ENCODE results near the gene EGFR.

EGFR gene

DNA sequence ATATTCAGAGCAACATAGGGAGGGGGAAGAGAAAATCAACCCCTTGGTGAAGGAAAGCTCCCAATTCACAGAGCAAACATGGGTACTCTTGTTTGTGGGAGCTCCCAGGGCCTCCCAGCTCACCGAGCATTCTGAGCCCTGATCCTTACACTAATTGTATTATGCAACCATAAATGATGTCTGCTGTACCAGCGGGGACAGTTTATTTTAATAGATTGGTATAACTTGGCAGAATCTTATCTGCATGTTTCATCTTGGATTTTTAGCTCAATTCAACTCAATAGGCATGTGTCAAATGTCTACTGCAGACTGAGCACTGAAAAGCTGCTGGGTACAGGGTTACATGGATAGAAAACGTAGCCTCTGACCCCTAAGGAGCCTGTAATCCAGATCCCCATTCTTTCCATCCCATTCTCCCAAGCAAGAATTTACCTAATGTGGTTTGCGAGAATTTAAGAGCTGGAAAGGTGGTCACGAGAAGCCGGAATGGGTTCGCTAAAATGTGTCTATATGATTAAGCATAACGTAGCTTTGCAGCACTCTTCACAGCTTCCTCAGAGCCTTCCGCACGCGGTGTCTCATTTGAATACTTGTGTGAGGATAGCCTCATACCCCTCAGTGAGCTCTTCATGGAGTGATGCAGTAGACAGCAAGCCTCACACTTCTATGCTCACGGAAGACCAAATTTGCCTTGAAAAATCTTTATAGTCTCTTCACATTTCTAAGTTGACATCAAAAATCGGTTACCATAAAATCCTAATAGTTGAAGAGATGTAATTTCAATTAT lies 18.3 kb downstream of the EGFR start:
- Histone ChIP-seq H3K9me3 (ENCODE audit: control insufficient read depth, insufficient read depth, low read length) (no peaks in the 10 kb centered on the region), H3K4me1 (ENCODE audit: insufficient read depth, low read length) (no peaks in the 10 kb centered on the region), H3K36me3 (ENCODE audit: insufficient read depth, low read length) (no peaks in the 10 kb centered on the region), H3K9ac (ENCODE audit: low read depth, low read length) (no peak overlapping the region)

DNA sequence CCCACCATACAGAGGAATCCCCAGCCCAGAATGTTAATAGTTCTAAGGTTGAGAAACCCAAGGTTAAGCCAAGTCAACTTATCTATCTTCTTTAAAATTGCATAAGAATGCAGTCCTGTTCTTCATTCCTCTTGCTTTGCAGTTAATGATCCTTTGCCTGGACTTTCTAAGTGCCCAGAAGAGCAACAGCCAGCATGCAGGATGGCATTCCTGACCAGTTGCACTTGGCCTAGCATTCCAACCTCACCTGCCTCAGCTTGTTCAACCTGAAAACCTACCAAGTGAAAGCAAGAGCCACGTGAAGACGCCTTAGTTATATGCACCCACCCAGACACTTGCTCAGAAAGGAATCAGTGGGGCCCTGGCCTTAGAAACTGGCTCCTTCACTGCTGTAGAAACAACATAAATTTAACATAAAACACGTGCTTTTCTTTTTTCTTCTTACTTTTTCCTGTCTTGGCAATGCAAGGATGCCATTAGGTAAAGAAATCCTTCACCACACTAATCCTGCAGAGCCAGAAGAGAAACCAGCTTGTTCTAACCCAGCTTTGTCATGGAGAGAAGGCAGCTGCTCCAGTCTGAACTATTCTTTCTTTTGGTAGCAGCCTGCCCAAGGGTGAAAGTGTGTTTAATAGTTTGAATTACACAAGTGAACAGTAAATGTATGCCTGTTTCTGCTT lies 25.0 kb downstream of the EGFR start:
- no peaks in the 10 kb centered on the region for H3K36me3 ChIP-seq (ENCODE audit: insufficient read depth, low read length)
- no peak overlapping the region for H3K9ac ChIP-seq (ENCODE audit: low read depth, low read length)
- no peaks in the 10 kb centered on the region for H3K9me3 ChIP-seq (ENCODE audit: control insufficient read depth, insufficient read depth, low read length)
- 0 out of 2 replicates have a peak, but pooled peaks cover 3% of the 10 kb centered on the region for H3K4me1 ChIP-seq (ENCODE audit: insufficient read depth, low read length)

DNA sequence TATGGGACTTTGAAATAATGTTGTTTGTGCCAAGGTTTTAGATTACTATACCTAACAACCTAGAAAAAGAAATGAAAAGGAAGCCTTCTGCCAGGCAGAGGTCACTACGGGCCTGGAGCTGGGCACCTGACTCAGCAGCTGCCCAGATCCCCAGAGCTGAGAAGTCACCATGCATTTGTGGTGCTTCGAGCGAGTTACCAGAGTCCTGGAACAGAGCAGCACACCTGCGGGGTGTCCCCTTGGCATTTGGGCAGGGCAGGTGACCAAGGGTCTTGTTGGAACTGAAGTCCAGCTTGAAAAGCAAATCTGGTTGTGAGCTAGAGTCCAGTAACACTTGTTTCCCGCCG lies 25.5 kb downstream of the EGFR start:
- 0 out of 2 replicates have a peak, but pooled peaks cover 3% of the 10 kb centered on the region for H3K4me1 ChIP-seq (ENCODE audit: insufficient read depth, low read length)

DNA sequence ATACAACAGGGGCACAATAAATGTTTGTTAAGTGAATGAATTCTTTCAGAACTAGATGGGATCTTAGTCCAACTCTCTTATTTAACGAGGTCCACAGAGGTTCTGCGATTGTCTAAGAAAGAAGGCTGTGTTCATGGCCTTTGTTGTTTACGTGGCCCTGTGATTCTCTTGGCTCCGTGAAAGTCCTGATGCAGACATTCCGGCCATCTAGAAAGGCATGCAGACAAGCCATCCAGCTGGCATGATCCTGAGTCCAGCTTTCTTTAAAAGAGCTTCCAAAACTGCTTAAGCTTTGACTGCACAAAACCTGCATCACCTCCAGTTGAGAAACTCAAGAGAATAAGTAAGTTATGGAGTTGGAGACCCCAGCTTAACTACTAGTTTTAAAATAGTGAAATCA lies 26.0 kb downstream of the EGFR start:
- no peaks in the 10 kb centered on the region for H3K9me3 ChIP-seq (ENCODE audit: control insufficient read depth, insufficient read depth, low read length)
- H3K36me3 ChIP-seq (ENCODE audit: insufficient read depth, low read length) = no peaks in the 10 kb centered on the region
- no peak overlapping the region for H3K9ac ChIP-seq (ENCODE audit: low read depth, low read length)
- H3K4me1 ChIP-seq (ENCODE audit: insufficient read depth, low read length) = 0 out of 2 replicates have a peak, but pooled peaks cover 3% of the 10 kb centered on the region

More for the DNA sequence above, 25.5 kb downstream of the EGFR start:
- H3K9me3 ChIP-seq (ENCODE audit: control insufficient read depth, insufficient read depth, low read length) = no peaks in the 10 kb centered on the region
- no peak overlapping the region for H3K9ac ChIP-seq (ENCODE audit: low read depth, low read length)
- no peaks in the 10 kb centered on the region for H3K36me3 ChIP-seq (ENCODE audit: insufficient read depth, low read length)

DNA sequence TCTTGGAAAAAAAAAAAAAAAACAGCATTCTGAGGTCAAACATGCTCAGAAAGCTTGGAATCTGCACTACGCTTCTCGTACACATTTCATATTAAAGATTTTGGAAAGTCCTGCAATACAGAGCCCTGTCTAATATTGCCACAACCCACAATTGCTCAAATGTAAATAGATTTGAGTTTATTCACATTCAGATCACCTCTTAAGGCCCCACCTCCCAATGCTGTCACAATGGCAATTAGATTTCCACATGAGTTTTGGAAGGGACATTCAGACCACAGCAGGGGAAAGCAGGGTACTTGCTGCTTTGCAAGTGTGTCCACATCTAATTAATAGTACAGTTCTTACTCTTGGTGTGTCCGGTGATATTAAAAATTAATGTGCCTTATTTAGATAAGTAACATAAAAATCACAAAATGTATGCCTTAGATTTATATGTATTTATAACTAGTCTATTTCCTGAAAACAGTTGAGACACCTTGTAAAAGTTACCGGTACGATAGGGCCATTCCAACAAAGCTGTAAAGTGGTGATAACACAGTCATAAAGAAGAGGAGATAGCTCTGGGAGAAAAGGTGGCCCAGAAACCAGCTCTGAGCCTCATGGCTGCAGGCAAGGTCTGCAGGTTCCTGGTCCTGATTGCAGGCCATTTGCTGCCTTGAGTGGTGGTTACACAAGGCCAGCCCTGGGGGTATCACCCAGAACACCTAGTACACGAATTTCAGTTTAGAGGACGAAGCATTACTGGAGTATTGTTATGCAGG lies 27.9 kb downstream of the EGFR start:
- H3K9me3 ChIP-seq (ENCODE audit: control insufficient read depth, insufficient read depth, low read length) = no peaks in the 10 kb centered on the region
- H3K36me3 ChIP-seq (ENCODE audit: insufficient read depth, low read length) = no peaks in the 10 kb centered on the region
- no peak overlapping the region for H3K9ac ChIP-seq (ENCODE audit: low read depth, low read length)
- 0 out of 2 replicates have a peak, but pooled peaks cover 3% of the 10 kb centered on the region for H3K4me1 ChIP-seq (ENCODE audit: insufficient read depth, low read length)

DNA sequence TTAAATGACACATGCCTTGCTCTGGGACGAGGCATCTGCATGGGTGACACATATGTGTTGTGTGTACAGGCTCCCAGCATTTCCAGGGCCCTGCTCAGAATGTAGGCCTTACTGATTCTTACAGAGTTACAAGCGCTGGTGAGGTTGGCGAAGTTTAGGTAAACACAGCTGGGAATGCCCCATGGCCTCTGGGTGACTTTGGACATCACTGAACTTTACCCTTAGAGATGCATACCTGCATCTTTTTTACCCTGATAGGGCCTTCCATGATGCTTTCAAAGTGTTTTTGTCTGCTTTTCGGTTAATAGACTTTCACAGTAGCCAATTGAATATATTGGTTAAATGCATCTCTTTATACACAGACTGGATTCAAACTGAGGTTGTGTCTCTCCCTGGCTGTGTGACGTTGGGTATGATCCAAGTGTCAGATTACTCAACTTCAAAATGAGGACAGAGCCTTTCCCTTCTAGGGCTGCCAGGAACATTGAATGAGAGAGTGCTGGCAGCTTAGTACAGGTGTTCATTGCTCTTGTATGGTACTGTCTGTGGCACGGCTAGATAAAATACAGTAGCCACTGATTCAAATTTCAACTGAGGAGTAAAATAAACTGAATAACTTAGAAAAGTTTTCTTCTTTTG lies 29.5 kb downstream of the EGFR start:
- no peaks in the 10 kb centered on the region for H3K9me3 ChIP-seq (ENCODE audit: control insufficient read depth, insufficient read depth, low read length)
- H3K36me3 ChIP-seq (ENCODE audit: insufficient read depth, low read length) = no peaks in the 10 kb centered on the region
- 0 out of 2 replicates have a peak, but pooled peaks cover 3% of the 10 kb centered on the region for H3K4me1 ChIP-seq (ENCODE audit: insufficient read depth, low read length)
- H3K9ac ChIP-seq (ENCODE audit: low read depth, low read length) = no peak overlapping the region

GRCh38 chr7:55050281-55050680 lies 31.5 kb downstream of the EGFR start:
- Histone ChIP-seq H3K36me3 (ENCODE audit: insufficient read depth, low read length) (no peaks in the 10 kb centered on the region), H3K9me3 (ENCODE audit: control insufficient read depth, insufficient read depth, low read length) (no peaks in the 10 kb centered on the region), H3K4me1 (ENCODE audit: insufficient read depth, low read length) (no peaks in the 10 kb centered on the region), H3K9ac (ENCODE audit: low read depth, low read length) (no peak overlapping the region)

- Histone ChIP-seq H3K4me1 (ENCODE audit: insufficient read depth, low read length) (no peaks in the 10 kb centered on the region), H3K36me3 (ENCODE audit: insufficient read depth, low read length) (no peaks in the 10 kb centered on the region), H3K9ac (ENCODE audit: low read depth, low read length) (no peak overlapping the region), H3K9me3 (ENCODE audit: control insufficient read depth, insufficient read depth, low read length) (no peaks in the 10 kb centered on the region)
These were observed 33.3 kb downstream of the EGFR start for GRCh38 chr7:55052081-55052480.

GRCh38 chr7:55052741-55053427 lies 34.1 kb downstream of the EGFR start:
- Histone ChIP-seq H3K4me1 (ENCODE audit: insufficient read depth, low read length) (no peaks in the 10 kb centered on the region), H3K36me3 (ENCODE audit: insufficient read depth, low read length) (no peaks in the 10 kb centered on the region), H3K9ac (ENCODE audit: low read depth, low read length) (no peak overlapping the region), H3K9me3 (ENCODE audit: control insufficient read depth, insufficient read depth, low read length) (no peaks in the 10 kb centered on the region)

- no peaks in the 10 kb centered on the region for H3K36me3 ChIP-seq (ENCODE audit: insufficient read depth, low read length)
- H3K9me3 ChIP-seq (ENCODE audit: control insufficient read depth, insufficient read depth, low read length) = no peaks in the 10 kb centered on the region
- no peak overlapping the region for H3K9ac ChIP-seq (ENCODE audit: low read depth, low read length)
- H3K4me1 ChIP-seq (ENCODE audit: insufficient read depth, low read length) = no peaks in the 10 kb centered on the region
These were observed 35.1 kb downstream of the EGFR start for GRCh38 chr7:55053651-55054571.

DNA sequence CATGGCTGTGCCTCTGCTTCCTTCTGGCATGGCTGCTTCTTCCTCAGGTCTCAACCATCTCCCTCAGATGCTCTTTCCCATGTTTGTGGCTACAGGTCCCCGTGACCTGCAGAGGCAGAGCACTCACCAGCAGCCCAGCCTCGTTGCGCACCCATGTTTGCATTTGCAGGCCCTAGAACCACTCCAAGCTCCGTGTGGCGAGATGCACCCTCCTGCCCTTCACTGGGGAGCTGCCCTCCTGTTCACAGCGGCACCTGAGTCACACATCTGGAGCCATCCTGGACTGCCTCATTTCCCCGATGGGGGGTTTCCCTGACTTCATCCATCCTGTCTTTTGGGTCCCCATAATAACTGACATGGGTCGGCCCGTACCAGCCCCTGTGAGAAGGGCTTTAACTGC lies 35.9 kb downstream of the EGFR start:
- H3K36me3 ChIP-seq (ENCODE audit: insufficient read depth, low read length) = no peaks in the 10 kb centered on the region
- H3K9ac ChIP-seq (ENCODE audit: low read depth, low read length) = no peak overlapping the region
- no peaks in the 10 kb centered on the region for H3K9me3 ChIP-seq (ENCODE audit: control insufficient read depth, insufficient read depth, low read length)
- no peaks in the 10 kb centered on the region for H3K4me1 ChIP-seq (ENCODE audit: insufficient read depth, low read length)

GRCh38 chr7:55055479-55055878 lies 36.7 kb downstream of the EGFR start:
- no peak overlapping the region for H3K9ac ChIP-seq (ENCODE audit: low read depth, low read length)
- H3K36me3 ChIP-seq (ENCODE audit: insufficient read depth, low read length) = no peaks in the 10 kb centered on the region
- H3K9me3 ChIP-seq (ENCODE audit: control insufficient read depth, insufficient read depth, low read length) = no peaks in the 10 kb centered on the region
- no peaks in the 10 kb centered on the region for H3K4me1 ChIP-seq (ENCODE audit: insufficient read depth, low read length)

DNA sequence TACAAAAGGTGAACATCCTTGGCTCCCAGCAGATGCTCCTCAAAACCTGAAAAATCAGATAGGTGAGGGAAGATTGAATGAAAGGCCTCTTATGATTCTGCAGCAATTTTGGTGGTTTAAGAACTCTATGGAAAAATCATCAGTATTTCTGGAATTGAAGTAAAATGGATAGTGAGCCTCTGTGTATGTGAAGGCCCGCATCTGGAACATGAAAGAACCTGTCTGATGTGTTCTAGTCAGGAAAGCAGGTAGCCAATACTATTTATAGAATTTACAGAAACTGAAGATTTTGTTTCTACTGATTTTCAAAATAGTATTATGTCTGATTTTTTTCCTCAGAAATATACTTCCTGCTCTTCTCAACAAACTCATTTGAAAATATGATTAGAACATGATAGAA lies 37.3 kb downstream of the EGFR start:
- Histone ChIP-seq H3K36me3 (ENCODE audit: insufficient read depth, low read length) (no peaks in the 10 kb centered on the region), H3K9me3 (ENCODE audit: control insufficient read depth, insufficient read depth, low read length) (no peaks in the 10 kb centered on the region), H3K4me1 (ENCODE audit: insufficient read depth, low read length) (no peaks in the 10 kb centered on the region), H3K9ac (ENCODE audit: low read depth, low read length) (no peak overlapping the region)
